ENCODE data around the gene SLC12A3.

Gene SLC12A3

DNA sequence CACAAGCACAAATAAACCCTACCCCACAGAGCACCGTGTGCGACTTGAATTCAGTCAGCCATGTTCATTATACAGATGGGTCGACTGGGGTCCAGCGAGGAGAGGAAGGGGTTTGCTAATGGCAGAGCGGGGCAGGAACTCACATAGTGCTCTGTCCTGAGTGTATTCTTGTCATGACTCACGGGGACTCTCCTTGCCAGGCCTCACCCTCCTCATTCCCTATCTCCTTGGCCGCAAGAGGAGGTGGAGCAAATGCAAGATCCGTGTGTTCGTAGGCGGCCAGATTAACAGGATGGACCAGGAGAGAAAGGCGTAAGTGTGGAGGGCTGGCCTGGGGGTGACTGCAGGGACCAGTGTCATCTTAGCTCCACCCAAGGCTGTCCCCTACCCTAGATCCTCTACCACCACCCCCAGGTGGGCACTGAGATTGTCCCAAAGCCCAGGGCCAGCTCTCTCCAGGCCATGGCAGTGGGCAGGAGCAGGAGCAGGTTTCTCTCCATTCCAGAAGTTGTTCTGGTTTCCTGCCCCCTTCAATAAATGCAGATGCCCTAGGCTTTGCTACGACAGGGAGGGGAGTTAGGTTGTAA, 29.4 kb downstream of the SLC12A3 start:
- DNase-seq: no peak

DNA sequence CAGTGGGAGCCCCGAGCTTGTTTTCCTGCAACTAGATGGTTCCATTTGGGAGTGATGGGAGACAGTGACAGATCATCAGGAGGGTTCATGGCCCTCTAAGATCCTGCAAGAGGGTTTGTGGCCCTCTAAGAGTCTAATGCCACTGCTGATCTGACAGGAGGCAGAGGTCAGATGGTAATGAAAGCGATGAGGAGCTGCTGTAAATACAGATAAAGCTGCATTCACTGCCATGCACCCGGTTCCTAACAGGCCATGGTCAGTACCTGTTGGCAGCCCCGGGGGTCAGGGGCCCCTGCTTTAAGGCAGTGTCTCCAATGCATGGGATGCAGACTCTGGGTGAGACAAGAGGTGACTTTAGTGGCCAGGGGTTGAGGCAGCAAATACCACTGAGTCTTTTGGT, 30.8 kb downstream of the SLC12A3 start:
- DNase-seq: no peak

DNA sequence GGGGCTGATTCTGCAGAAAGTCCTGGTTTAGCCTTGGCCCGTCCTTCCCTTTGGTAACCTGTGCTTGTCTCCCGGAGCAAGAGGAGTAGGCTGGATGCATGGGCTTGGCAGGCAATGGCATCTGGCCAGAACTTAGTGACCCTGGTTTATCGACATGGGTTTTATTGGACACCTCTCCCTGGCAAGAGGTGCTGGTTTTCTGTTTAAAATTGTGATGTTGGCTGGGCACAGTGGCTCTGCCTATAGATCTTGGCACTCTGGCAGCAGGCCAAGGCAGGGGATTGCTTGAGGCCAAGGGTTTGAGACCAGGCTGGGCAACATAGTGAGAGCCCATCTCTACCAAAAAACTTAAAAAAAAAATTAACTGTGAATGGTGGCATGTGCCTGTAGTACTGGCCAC, 31.2 kb downstream of the SLC12A3 start:
- no peak for DNase-seq

DNA sequence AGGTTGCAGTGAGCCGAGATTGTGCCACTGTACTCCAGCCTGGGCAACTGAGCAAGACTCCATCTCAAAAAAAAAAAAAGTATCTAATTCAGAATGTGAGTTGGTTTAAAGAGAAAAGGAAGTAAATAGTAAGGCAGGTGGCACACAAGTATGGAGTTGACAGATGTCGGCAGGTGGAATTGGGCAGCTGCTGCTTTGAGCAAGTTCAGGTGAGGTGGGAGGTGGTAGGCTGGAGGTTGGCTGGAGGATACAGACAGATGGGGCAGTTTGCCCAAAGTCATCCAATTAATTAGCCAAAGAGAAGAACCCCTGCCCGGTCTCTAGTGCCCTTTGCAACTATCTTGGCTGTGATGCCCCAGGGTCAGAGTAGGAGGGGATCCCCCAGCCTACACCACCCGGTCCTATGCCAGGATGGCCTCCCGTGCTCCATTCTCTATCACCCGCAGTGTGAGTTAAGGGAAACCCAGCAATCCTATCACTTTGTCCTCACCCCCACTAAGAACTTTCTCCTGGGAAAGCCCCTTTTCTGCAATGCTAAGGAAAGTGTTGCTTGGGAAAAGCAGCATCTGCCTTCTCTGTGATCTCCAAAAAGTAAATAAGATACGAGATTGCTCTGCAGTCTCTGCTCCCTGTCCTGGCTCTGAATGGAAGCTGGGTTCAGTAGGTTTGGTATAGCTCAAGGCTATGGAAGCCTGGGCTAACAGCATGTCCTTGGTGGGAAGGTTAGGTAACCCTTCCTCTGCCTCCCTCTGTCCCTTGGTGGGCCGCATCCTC, 32.2 kb downstream of the SLC12A3 start:
- DNase-seq: no peak

DNA sequence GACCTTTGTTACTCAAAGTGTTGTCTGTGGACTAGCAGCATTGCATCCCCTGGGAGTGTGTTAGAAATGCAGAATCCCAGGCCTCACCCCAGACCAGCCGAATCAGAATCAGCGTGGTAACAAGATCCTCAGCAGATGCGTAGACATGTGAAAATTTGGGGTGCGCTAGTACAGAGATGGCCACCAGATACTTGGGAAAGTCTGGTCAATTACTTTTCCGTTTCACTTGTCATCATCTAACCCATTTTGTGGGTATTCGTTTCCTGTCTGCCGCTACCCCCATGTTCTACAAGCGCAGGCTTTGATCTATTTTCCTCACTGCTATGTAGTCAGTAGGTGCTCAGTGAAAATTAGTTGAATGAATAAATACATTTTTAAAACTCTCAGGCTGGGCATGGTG, 33.8 kb downstream of the SLC12A3 start:
- DNase-seq: no peak

DNA sequence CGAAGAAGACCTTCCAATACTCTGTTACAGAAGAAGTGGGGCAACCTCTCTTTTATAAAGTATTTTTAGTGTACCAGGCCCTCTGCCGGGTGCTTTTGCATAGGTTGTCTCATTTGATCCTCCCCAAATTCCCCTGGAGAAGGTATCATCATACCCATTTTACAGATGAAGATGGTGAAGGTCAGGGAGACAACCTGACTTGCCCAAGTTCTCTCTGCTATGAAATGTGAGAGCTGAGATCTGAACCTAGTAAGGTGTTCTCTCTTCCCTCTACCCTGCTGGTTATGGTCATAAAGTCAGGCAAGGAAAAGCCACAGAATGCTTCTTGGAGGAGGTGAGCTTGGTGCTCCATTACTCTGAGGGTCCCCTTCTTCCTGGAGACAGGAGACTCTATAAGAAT, 38.9 kb downstream of the SLC12A3 start:
- no peak for DNase-seq

DNA sequence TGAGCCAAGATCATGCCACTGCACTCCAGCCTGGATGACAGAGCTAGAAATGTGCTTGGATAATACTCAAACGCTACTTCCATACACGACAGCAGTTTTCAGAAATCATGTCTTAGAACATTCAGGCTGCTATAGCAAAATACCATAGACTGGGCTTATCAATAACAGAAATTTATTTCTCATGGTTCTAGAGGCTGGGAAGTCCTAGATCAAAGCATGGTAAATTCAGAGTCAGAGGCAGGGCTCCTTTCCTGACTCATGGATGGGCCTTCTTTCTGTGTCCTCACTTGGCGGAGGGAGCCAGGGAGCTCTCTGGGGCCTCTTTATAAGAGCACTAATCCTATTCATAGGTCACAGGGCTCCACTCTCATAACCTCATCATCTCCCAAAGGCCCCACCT, 42.4 kb downstream of the SLC12A3 start:
- no peak for DNase-seq

DNA sequence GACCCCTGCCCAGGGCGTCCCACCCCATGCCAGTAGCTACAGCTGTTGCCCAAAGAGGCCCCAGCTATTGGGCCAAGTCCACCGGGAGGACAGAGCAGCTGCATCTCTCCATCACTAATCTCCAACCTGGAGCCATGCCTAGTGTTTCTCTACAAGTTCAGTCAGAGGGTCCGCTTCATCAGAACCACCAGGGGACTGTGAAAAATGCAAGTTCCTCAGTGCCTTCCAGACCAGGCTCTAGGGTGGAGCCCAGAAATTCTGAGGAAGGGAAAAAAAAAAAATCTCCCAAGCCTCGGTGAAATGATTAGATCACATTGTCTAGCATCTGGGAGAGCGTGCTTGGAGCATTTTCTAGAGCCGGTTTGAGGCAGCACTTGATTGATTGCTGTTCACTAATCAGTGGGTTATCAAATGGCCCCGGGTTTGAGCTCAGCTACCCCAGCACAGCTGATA, 44.5 kb downstream of the SLC12A3 start:
- DNase-seq: no peak

DNA sequence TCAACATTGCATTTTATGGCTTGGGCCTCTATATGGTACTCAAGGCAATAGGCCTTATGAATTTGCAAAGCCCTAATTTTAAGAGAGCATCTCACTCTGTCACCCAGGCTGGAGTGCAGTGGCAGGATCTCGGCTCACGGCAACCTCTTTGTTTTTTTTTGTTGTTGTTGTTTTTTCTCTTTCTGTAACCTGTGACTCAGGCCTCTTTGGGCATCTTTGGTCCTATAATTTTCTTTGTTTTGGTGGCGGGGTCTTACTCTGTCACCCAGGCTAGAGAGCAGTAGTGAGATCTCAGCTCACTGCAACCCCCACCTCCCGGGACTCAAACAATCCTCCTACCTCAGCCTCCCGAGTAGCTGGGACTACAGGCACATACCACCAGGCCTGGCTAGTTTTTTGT, 45.1 kb downstream of the SLC12A3 start:
- DNase-seq: no peak

DNA sequence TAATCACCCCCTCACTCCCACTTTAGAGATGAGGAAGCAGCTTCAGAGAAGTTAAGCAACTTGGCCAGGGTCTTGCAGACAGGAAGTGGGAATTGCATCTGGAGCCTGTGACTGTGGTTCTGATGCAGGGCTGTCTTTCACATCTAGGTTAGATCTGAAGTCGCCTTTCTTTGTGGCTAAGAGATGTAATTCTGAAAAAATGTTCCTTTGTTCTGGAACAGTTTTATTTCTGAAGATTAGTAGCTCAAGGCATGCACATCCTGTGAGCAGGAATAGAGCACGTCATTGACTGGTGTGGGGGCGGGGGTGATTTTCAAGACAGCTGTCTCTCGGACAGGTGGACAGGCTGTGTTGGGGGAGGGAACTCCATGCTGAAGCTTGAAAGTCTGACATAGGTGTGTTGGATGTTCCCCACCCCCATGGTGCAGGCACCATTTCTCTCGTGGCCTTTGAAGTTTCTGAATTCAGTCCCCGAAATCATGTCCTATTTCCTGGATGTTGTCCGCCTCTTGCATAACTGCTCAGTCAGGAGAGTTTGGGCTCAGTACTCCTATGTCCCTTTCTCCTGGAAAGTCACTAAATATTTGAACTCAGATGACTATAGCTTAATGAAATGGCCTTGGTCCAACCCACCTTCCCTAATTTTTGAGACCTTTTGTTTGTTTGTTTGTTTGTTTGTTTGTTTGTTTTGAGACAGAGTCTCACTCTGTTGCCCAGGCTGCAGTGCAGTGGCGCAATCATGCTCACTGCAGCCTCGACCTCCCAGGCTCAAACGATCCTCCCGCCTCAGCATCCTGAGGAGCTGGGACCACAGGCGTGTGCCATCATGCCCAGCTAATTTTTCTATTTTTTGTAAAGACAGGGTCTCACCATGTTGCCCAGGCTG, 45.9 kb downstream of the SLC12A3 start:
- no peak for DNase-seq

DNA sequence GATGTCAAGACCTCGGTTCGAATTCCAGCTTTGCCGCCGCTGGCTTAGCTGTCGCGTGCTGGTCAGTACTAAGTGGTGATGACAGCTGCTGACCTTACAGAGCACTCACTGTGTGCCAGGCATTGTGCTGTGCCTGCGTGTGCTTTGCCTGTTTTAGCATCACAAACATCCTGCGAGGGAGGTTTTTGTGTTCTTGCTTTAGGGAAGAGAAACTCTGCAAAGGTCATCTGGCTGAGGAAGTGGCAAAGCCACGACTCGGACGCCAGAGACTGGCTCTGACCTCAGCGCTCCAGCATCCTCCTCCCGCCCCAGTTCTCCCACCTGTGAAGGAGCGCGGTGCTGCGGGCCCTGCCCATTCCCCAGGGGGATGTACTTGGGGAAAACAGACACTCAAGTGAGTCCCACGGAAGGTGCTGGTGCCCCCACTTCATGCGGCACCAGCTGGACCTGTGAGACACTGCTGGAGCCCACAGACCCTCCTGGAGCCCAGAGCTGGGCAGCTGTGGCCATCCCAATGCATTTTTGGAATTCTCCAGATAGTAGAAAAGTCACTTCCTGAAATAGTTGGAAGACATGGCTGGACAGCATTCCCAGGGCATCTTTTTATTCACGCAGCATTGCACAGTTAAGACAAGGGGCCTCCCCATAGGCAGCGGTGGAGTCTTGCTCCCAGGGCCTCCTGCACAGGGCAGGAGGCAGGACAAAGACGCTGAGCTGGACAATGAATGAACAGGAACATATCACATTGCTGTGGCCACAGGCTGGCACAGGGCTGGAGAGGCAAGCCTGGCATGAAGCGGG, 47.0 kb downstream of the SLC12A3 start:
- no peak for DNase-seq

DNA sequence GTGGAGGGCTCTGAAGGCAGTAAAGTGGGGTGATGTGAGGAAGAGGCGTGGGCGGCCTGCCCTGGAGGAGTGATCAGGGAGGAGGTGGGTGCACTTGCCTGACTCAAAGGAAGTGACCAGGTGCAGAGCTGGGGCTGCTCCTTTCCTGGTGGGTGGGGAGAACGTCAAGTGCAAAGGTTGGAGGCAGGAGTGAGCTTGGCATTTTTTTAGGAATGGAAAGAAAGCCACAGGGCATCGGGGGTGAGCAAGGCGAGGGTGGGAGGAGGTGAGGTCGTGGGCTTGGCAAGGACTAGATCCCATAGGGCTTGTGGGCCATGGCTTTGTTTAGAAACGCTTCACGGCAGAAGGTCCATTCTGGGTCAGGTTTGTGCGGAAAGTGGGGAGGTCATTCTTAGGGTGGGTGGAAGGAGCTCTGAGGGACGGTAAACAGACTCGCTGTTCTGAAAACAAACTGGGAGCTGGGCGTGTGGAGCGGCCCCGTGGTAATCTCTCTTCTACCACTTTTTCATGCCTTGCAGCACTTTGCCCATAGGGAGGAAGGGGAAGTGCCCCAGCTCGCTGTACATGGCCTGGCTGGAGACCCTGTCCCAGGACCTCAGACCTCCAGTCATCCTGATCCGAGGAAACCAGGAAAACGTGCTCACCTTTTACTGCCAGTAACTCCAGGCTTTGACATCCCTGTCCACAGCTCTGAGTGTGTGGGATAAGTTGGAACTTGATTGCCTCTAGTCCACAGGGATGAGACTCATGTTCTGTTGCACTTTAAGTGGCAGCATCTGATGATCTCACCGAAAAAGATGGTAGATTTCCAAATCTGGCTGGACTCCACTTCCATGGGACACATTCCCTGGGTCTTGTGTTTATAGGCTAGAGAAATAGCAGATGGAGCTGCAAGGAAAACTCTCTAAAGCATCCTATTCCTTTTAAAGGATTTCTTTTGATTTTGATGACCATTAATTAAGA, 48.0 kb downstream of the SLC12A3 start:
- DNase-seq: no peak

DNA sequence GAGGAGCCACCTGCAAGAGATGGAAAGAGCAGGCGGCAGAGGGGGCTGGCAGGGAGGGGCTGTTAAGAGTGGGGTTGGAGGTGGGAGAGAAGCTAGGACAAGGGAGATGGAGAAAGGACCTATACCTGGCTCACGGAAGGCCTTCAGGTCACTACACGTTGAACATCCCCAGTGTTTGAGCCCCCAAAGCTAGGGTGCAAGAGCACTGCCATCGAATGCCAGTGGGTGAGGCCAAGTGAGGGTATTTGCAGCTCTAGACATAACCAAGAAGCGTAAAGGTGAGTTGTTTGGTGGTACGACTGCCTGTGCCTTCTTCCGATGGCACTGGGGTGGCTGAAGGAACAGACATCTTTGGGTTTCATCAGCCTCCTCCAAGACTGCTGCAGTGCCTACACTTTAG, 49.9 kb downstream of the SLC12A3 start:
- no peak for DNase-seq

DNA sequence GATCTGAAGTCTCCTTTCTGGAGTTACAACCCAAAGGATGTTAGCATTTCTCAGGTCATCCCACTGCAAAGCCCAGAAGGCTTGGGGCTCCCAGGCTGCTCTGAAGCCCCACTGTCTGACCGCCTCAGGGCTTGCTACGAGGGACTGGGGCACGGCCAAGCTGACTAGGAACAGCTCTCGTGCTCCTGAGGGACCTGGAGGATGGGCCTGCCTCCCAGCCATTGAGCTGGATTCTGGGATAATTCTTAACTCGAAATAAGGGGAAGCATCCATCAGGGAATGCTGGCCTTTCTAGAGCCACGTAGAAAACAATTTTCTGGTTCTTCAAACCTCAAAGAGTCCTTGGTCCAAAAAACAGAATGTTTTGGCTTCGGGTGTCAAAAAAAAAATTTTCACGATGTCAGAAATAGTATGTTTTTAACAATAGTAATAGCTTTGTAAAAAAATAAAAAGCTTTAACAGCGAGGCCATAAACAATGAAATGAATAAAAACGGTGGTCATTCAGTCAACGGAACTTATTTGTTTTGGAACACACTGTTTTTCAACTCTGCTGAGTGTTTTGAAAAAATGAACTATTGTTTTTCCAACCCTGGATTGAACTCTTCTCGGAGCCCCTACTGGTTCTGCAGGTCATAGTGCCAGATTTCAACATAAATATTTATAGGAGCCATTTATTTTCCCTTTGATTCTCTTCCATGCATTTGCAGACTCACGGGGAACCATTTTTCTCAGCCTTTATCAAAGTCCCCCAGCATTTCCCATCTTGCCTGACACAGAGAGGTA, 50.5 kb downstream of the SLC12A3 start:
- DNase-seq: no peak

DNA sequence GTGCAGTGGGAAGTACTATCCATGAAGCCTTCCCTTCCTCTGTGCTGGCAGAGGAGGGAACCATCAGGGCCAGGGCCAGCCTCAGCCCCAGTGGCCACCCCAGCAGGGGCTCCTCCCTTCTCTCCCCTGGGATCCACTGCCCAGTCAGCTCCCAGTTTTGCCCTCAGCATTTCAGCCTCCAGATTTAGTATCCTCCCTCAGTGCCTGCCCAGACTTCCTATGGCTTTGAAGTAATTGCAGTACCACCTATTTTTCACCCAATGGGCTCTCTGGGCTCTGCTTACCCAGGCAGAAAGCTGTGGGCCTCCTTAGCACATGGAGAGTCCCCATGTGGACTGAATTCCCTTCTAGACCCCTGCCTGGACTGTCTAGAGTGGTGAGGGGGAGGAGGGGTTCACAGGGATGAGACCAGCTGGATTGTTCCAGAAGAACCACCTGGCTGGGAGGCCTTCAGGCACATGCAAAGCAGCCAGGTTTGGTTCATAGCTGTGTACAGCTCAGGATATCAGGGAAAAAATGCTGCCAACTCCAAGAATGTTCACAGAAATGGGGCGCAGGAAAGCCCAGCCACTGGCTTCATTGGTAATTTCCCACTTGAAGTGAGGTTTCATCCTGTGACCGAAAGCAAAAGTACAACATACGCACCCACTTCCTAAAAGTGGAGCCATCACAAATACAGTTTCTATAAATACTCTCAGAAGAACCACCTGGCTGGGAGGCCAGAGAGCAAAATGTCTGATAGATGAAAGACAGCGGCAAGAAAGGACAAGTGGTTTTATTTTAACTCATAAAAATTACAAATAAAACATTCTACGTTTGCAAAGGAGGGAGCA, 51.8 kb downstream of the SLC12A3 start:
- DNase-seq: no peak

DNA sequence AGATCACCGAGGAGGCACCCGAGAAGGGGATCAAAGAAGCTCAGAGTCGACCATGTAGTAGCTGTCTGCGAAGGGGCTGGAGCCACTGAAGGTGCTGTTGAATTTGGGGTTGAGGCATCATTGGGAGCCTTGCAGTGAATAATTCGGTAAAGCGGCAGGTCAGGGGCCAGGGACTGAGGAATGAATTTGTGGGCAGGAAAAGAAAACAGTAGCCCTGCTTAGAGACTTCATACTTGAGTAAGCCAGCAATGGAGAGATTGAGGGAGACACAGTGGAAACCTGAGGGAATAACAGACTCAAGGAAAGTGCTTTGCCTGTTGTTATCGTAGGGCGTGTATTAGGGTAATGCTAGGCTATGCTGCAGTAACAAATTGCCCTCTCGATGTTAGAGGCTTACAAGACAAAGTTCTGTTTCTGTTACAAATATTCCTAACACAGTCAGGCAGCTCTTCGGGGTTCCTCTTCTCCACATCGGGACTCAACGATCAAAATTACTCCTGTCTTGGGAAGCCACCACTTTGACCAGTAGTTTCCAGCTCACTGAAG, 53.5 kb downstream of the SLC12A3 start:
- no peak for DNase-seq

DNA sequence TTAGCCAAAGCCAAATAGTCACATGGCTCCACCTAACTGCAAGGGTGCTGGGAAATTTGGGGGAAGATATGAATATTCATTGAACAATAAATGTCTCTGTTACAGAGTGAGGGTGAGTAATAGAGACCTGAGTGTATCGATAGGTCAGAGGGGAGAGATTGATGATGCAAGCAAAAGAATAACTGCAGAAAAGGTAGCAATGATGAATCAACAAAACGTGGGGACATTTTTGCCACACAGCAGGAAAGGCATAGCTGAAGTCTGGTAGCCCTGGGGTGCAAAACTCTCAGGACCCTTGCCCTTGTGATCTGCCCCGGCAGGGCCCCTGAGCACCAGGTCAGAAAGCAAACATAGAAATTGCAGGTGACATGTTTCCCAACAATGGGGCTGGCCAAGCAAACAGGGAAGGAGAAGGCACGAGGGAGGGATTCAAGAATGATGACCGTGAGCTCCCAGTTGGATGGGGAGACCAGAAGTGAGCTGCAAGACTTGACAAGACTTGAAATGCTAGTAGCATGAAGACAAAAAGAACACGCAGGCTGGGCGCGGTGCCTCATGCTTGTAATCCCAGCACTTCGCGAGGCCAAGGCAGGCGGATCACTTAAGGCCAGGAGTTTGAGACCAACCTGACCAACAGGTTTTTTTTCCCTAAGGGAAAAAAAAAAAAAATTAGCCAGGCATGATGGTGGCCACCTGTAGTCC, 54.2 kb downstream of the SLC12A3 start:
- DNase-seq: no peak

DNA sequence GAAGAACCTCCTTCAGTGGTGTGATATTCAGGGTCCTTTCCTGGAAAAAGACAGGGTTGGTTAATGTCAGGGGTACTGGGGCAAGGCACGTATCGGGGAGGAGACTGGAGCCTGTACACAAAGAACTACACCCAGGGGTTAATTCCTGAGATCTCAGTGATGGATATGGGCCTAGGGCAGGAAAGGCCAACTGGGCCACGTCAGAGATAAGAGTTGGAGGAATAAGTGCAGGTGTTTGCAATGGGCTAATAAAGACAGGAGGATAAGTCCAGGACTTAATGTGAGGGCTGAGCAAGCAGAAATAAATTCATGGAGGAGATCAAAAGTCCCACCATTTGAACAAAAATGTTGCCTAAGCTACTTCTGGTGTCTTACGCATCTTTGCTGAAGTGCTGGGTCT, 56.6 kb downstream of the SLC12A3 start:
- DNase-seq: no peak

DNA sequence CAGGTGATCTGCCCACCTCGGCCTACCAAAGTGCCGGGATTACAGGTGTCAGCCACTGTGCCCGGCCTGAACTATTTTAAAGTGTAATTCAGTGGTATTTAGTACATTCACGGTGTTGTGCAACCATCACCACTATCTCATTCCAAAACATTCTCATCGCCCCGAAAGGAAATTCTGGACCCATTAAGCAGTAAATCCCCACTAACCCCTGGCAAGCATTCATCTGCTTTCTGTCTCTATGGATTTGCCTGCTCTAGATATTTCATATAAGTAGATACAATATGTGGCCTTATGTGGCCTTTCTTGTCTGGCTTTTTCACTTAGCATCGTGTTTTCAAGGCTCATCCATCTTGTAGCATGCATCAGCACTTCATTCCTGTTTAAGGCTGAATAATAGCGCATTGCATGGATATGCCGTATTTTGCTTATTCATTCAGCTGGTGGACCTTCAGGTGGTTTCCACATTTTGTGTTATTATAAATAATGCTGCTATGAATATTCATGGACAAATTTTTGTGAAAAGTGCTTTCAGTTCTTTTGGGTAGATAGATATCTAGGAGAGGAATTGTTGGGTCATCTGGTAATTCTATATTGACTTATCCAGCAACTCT, 58.6 kb downstream of the SLC12A3 start:
- DNase-seq: no peak
